Mucosa of gallbladder (tissue), 1 donor: ENCODE measurements around the gene CACNA1C. TPM values are rescaled to one million over a fixed set of nuclear protein-coding genes. Genes with fewer than 3 reads are reported as not detected.
"Not testable (repeated sequence)": the region's sequence is repeated elsewhere in the genome, so short reads cannot be mapped to it uniquely, and the experiment has no call there.

Source experiments
- DNase-seq: peaks from one replicate; pipeline ENCODE4 v3.0.0-alpha.2; 2020; ENCODE audit warnings: low spot score
- total RNA-seq: library from RNA; stranded (reverse); gene quantifications from one replicate; pipeline ENCODE4 v1.2.1, GENCODE V29; 2021
- donor health status: DM: no; HTN: no; CAD: no.

The CACNA1C gene
- total RNA-seq, 1 donor from 2014 or later, result 19.3 TPM

GRCh38 chr12:2482938-2483660 lies 430.3 kb downstream of the CACNA1C start:
- no peak for DNase-seq

DNA sequence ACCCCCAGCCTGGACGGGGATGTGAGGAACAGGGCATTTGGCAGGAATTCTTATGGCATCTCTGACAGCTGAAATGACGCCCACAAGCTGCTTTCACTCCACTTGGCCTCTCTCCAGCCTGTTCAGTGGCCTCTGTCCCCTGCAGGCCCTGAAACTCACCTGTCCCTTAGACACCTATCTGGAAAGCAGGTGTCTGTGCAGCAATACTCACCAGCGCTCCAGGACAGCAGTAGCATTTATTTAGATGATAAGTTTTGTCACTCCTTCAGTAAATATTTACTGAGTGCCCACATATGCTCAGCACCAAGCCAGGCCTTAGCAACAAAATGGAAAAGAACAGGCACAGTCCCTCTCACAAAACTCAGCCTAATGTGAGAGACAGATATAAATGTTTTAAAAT lies 430.9 kb downstream of the CACNA1C start:
- no peak for DNase-seq

DNA sequence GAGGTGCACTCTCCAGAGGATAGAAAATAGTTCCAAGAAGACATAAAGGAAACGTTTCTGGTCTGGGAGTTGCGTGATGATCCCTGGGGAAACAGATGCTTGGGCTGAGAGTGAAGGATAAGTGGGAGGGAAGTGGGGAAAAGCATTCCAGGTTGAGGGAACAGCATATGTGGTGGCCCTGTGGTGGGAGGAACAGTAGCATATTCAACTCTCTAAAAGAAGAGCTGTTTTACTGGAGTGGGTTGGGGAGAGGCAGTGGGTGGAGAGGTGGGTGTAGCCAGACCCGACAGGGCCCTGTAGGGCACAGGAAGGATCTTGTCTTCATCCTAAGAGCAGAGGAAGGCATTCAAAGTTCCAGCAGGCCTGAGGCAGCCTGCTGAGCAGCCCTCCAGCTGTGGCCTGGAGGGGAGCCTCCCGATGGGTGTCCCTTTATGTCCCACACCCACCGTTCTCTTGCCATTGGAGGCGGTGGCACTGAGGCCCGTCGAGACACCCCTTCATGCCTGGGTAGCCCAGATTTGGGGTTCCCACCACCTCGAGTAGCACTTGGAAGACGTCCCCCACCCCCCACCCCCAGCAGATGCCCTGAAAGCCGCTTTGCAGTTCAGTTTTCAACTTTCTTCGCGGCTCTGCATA lies 431.5 kb downstream of the CACNA1C start:
- DNase-seq, result no peak

- no peak for DNase-seq
Measured at GRCh38 chr12:2485681-2486080, 432.9 kb downstream of the CACNA1C start.

- no peak for DNase-seq
Measured at GRCh38 chr12:2486796-2487195, 434.0 kb downstream of the CACNA1C start.

DNA sequence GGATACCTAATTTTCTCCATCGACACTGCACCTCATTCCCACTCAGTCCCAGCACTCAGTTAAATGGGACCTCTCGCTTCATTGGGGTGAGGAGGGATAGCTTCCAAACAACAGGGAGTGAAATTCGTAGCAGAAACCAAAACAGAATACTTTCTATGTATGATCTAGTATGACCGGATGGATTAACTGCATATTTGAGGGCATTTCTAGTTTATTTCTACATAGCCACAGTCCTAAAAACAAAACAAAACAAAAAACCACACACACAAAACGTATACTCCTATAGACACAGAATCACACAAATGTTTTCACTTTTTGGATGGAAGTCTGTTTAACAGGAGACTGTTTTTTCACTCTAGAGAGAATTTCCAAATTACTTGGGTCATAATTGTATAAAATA lies 434.5 kb downstream of the CACNA1C start:
- no peak for DNase-seq

GRCh38 chr12:2488131-2488530 lies 435.3 kb downstream of the CACNA1C start:
- no peak for DNase-seq

DNA sequence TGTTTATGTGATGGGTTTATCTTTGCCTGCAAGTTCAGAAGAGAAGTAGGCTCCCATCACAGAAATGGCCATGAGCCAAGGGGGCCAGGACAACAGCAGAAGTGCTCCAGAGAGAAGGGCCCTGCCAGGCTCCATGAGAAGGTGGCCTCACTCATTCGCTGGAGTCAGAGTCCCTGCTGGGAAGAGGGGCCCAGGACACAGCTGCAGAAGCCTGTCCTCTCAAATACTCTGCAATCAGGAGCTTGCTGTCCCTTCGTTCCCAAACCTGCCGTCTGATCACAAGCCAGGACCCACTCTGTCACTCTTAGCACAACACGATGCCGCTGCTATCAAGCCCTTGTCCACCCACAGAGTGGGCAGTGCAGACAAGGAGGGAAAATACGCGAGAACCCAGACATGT lies 435.8 kb downstream of the CACNA1C start:
- no peak for DNase-seq

- DNase-seq, result no peak
Measured at GRCh38 chr12:2489275-2489674, 436.5 kb downstream of the CACNA1C start.

GRCh38 chr12:2490831-2491230 lies 438.0 kb downstream of the CACNA1C start:
- peak; percentile 36 for DNase-seq

- DNase-seq, result not testable (repeated sequence)
Measured at GRCh38 chr12:2491349-2491748, 438.6 kb downstream of the CACNA1C start.

DNA sequence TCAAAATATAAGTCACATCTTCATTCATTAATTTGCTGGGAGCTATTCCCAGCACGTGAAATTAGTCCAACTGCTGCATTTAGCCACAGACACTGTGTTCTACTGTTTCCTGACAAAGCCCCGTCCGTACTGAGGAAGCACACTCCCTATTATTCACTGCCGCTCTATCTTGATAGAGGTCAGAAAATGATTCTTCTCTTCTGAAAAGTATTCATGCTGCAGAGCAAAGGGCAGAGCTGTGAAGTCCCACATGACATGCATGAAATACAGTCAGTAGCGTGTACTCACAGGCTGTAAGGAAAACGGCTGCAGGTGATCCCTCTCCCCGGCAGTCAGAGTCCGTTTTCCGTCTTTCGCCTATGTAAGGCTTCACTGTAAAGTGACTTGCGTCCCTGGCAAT lies 439.4 kb downstream of the CACNA1C start:
- no peak for DNase-seq

GRCh38 chr12:2493086-2493485 lies 440.3 kb downstream of the CACNA1C start:
- DNase-seq, result no peak

DNA sequence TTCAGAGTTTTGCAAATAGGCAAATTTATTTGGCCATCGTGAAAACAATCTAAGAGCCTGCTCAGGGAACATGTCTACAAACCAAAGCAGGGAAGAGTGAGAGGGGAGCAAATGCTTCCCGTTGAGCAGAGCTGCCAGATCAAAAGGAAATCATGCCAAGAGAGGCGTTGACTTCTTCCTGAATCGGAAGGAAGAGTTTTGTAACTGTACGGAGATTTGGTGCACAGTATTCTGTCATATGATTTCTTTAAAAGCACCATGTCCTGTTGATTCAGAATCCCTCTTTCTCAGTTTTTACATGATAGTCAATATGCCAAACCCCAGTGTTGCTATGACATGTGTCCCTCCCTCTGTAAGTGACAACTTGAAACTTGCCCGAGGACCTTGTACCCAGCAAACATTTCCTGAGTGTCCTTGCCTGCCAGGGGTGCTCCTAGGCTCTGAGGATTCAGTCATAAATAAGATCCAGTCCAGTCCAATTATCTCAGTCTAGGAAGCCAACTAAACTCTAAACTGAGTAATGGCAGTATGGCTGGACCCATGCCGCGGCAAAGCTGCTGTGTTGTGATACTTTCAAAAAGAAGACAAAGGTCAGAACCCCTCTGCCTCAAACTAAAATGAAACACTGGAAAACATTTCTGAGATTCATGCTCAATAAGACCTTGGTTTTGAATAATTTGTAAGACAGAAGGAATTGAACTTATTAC lies 441.9 kb downstream of the CACNA1C start:
- DNase-seq, result no peak

DNA sequence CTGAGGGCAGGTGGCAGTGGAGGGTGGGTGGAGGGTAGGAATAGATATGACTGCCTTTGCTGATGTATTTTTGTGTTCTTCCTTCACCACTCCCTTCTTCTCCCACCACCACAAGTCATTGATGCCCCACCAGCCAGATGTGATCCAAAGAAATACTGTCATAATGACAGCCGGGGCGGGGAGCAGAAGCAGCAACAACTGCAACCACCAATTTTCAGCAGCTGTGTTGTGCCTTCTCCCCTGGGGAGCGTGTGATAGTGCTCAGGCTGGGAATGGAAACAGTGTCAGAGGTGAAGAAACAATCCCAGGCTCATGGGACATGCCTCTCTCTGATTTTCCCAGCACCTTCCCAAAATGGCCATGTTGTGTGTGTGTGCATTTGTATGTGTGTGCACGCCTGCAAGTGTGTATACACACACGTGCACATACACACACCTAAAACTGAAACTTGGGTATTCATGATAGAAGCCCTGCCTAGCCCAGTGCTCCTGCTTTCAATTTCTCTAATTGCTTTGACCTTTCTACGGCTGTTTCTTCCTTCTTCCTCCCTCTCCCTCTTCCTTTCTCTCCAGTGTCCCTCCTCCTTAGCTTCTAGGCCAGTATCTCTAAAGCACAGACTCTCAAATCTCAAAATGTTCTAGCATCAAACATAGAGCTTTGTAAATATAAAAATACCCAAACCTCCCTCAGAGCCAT lies 442.8 kb downstream of the CACNA1C start:
- no peak for DNase-seq

- DNase-seq, result peak; percentile 51
Measured at GRCh38 chr12:2498964-2499500, 446.2 kb downstream of the CACNA1C start.

DNA sequence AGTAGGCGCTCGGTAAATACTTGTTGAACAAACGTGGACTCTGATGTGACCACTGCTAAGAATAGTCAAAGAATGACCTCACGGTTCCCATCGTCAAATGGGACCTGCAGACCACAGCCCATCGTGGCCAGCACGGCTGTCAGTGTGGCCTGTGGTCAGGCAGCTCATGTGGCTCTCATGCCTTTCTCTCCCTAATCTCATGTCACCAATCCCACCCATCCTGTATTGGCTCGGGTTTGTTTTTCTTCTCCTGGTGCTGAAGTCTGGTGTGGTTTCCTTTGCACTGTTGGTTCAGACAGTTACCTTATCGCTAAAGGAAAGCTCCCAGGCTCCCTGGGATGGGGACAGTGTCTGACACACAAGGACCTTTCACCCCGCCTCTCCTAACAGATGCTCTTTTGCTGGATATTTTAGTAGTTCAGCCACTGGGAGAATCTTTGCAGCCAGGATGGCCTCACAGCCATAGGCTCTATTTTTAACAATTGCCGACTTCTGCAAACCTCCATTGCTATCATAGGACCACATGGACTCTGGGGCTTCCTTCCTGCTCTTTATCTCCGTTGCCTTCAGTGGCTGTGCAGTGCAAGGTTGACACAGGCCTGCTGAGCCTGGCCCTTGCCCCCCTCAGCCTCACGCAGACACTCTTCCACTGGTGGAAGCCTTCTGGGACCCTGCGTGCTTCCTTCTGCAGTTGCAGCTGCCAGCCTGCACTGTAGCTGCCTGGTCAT lies 448.8 kb downstream of the CACNA1C start:
- DNase-seq, result no peak

GRCh38 chr12:2503036-2503435 lies 450.2 kb downstream of the CACNA1C start:
- DNase-seq, result no peak

DNA sequence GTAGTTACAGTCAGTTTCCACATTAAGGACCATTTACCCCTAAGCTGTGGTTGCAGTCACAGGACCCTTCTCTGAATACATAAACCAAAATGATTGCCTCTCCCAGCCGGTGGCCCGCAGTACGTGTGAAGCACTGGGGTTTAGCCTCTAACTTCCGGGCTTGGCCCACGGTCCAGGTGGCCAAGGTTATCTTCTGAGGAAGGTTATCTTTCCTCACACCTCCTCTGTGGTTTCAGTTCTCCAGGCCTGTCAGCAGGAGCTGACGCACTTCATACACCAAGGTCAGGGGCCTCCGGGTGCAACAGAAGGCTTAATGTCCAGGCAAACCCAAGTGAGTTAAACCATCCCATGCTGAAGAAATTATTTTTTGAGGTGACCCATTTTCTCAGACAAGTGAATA lies 451.0 kb downstream of the CACNA1C start:
- no peak for DNase-seq

- no peak for DNase-seq
Measured at GRCh38 chr12:2504577-2504976, 451.8 kb downstream of the CACNA1C start.

DNA sequence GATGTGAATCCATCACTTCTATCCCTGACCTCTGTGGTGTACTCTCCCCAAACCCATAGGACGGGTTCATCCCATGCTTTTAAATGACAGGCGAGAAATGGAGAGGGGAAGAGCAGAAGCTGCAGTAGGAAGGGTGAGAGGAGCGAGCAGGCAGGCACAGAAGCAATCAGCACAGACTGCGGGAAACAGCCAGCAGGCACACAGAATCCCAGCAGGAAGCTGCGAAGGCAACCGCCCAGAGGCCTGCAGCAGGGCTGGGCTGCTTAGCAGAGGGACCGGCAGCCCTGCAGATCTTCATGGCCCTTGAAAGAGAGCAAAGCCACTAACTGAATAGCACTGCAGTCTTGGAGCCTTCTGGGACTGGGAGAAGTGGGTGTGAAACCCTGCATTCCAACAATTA lies 455.0 kb downstream of the CACNA1C start:
- DNase-seq, result no peak
